ENCODE results near the gene ATP2A1.

The ATP2A1 gene

DNA sequence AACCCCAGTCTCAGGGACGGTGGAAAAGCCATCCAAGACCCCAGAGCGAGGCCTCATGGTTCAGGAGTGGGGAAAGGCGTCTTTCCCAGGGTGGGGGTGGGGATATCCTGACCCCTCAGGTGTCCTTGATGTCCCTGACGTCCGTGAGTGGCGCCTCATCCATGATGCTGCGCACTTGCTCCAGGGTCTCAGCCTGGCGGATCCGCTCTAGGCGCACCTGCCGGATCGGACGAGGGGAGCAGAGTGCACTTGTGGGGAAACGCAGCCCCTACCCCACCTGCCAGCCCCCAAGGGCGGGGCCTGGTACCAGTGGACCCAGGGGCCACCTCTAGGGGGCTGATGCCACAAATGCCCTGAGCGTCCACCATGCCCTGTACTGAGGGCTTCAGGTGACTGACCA lies 26.5 kb downstream of the ATP2A1 start:
- H3K9ac ChIP-seq (ENCODE audit: low read depth, low read length): no peak overlapping the region

DNA sequence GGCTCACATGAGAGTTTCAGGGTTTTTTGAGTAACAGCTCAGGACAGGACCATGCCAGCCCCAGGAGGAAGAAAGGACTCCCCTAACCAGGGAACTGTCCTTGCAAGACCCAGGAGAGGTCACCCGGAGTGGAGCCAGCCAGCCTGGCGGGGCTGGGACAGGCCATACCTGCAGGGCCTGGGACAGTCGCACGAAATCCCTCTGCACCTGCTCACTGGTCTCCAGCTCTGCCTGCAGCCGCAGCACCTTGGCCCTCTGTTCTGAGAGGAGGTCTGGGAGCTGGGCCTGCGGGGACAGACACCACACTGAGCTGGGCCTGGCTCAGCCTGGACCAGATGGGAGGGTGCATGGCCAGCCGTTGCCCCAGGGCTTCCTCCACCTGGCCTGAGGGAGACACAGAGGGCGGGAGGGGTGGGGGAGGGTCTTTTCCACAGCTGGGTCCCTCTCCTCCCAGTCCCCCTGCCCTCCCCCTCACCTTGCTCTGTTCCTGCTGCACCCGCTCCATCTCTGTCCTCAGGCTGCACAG lies 27.0 kb downstream of the ATP2A1 start:
- peaks cover 4% of the 10 kb centered on the region for H3K4me1 ChIP-seq (ENCODE audit: insufficient read depth, low read length)

More for the DNA sequence above, 26.5 kb downstream of the ATP2A1 start:
- H3K4me1 ChIP-seq (ENCODE audit: insufficient read depth, low read length): peaks cover 4% of the 10 kb centered on the region
- H2AFZ ChIP-seq (ENCODE audit: low read depth, low read length): no peak overlapping the region
- no peaks in the 10 kb centered on the region for H3K27me3 ChIP-seq (ENCODE audit: insufficient read depth, low read length, poor library complexity)
- H3K9me3 ChIP-seq (ENCODE audit: insufficient read depth, low read length, severe bottlenecking): no peaks in the 10 kb centered on the region
- H4K20me1 ChIP-seq (ENCODE audit: insufficient read depth, low read length): no peaks in the 10 kb centered on the region
- H3K27ac ChIP-seq (ENCODE audit: low read length): no peak overlapping the region
- no peak overlapping the region for H3K4me3 ChIP-seq (ENCODE audit: low read depth in 1 of 2, low read length in 2 of 2)
- ATAC-seq (ENCODE audit: insufficient read depth, low read depth) (no peak), DNase-seq (no peak)
- no peaks in the 10 kb centered on the region for H3K79me2 ChIP-seq (ENCODE audit: insufficient read depth, low read length)
- H3K36me3 ChIP-seq (ENCODE audit: insufficient read depth, low read length): peaks cover 25% of the 10 kb centered on the region
- TF ChIP-seq, protein P1, sequence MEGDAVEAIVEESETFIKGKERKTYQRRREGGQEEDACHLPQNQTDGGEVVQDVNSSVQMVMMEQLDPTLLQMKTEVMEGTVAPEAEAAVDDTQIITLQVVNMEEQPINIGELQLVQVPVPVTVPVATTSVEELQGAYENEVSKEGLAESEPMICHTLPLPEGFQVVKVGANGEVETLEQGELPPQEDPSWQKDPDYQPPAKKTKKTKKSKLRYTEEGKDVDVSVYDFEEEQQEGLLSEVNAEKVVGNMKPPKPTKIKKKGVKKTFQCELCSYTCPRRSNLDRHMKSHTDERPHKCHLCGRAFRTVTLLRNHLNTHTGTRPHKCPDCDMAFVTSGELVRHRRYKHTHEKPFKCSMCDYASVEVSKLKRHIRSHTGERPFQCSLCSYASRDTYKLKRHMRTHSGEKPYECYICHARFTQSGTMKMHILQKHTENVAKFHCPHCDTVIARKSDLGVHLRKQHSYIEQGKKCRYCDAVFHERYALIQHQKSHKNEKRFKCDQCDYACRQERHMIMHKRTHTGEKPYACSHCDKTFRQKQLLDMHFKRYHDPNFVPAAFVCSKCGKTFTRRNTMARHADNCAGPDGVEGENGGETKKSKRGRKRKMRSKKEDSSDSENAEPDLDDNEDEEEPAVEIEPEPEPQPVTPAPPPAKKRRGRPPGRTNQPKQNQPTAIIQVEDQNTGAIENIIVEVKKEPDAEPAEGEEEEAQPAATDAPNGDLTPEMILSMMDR (IDR thresholded peaks at IDR 0.05; ENCODE audit: borderline replicate concordance, extremely low read depth, low read length, poor library complexity, severe bottlenecking): no peak
- no peak for TF ChIP-seq EZH2 (IDR thresholded peaks at IDR 0.05; ENCODE audit: borderline replicate concordance, low read depth, low read length, severe bottlenecking)
- H3K4me2 ChIP-seq (ENCODE audit: insufficient read depth, low read length): no peak overlapping the region

DNA sequence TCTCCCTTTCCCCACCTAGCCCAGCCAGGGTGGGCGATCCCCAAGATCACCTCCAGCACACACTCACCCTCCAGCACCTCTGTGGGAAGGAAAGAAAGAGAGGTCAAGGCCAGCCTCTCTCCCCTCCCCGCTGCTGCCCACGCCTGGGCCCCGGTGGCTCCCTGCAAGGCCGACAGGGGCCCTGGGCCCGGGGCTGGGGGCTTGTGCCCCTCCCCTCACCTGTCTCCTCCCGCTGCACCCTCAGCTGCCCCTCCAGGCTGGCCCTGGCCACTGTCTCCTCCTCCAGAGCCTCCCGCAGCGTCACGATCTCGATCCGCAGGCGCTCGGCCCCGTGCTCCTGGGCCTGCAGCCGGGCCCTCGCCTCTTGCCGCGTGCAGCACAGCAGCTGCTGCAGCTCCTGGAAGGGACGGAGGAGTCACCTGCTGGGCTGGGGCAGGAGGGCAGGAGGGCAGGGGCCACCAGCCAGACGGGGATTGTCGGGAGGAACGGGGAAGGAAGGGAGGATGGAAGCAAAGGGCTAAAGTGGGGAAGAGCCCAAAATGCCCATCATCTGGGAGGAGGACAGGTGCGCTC lies 27.6 kb downstream of the ATP2A1 start:
- H3K9ac ChIP-seq (ENCODE audit: low read depth, low read length): no peak overlapping the region
- no peaks in the 10 kb centered on the region for H3K9me3 ChIP-seq (ENCODE audit: insufficient read depth, low read length, severe bottlenecking)
- no peak overlapping the region for H3K27ac ChIP-seq (ENCODE audit: low read length)
- no peaks in the 10 kb centered on the region for H3K79me2 ChIP-seq (ENCODE audit: insufficient read depth, low read length)
- no peak for ATAC-seq (ENCODE audit: insufficient read depth, low read depth)
- H3K4me2 ChIP-seq (ENCODE audit: insufficient read depth, low read length): no peak overlapping the region
- peaks cover 34% of the 10 kb centered on the region for H3K36me3 ChIP-seq (ENCODE audit: insufficient read depth, low read length)
- no peak for DNase-seq
- no peaks in the 10 kb centered on the region for H3K27me3 ChIP-seq (ENCODE audit: insufficient read depth, low read length, poor library complexity)
- no peak overlapping the region for H2AFZ ChIP-seq (ENCODE audit: low read depth, low read length)
- no peak overlapping the region for H3K4me3 ChIP-seq (ENCODE audit: low read depth in 1 of 2, low read length in 2 of 2)
- H4K20me1 ChIP-seq (ENCODE audit: insufficient read depth, low read length): no peaks in the 10 kb centered on the region
- no peak for TF ChIP-seq EZH2 (IDR thresholded peaks at IDR 0.05; ENCODE audit: borderline replicate concordance, low read depth, low read length, severe bottlenecking)
- TF ChIP-seq, protein P1 (IDR thresholded peaks at IDR 0.05; ENCODE audit: borderline replicate concordance, extremely low read depth, low read length, poor library complexity, severe bottlenecking): no peak
- H3K4me1 ChIP-seq (ENCODE audit: insufficient read depth, low read length): no peaks in the 10 kb centered on the region

More for the DNA sequence above, 27.0 kb downstream of the ATP2A1 start:
- DNase-seq (no peak), ATAC-seq (ENCODE audit: insufficient read depth, low read depth) (no peak)
- Histone ChIP-seq H3K36me3 (ENCODE audit: insufficient read depth, low read length) (peaks cover 29% of the 10 kb centered on the region), H3K27ac (ENCODE audit: low read length) (no peak overlapping the region), H4K20me1 (ENCODE audit: insufficient read depth, low read length) (no peaks in the 10 kb centered on the region), H3K9me3 (ENCODE audit: insufficient read depth, low read length, severe bottlenecking) (no peaks in the 10 kb centered on the region), H3K4me3 (ENCODE audit: low read depth in 1 of 2, low read length in 2 of 2) (no peak overlapping the region), H3K79me2 (ENCODE audit: insufficient read depth, low read length) (no peaks in the 10 kb centered on the region), H3K4me2 (ENCODE audit: insufficient read depth, low read length) (no peak overlapping the region), H2AFZ (ENCODE audit: low read depth, low read length) (no peak overlapping the region), H3K27me3 (ENCODE audit: insufficient read depth, low read length, poor library complexity) (no peaks in the 10 kb centered on the region), H3K9ac (ENCODE audit: low read depth, low read length) (no peak overlapping the region)
- TF ChIP-seq, protein P1 (IDR thresholded peaks at IDR 0.05; ENCODE audit: borderline replicate concordance, extremely low read depth, low read length, poor library complexity, severe bottlenecking): no peak
- no peak for TF ChIP-seq EZH2 (IDR thresholded peaks at IDR 0.05; ENCODE audit: borderline replicate concordance, low read depth, low read length, severe bottlenecking)
